ENCODE data around the gene RASSF9.

RASSF9 gene

GRCh38 chr12:85836197-85837090 is at the start of gene RASSF9:
Gene RASSF9, minus strand, starts transcription at chr12:85836409. Its CDS starts 208 bp downstream, at chr12:85836201.
- peak; percentile 86 for DNase-seq

- no peak for DNase-seq
Measured at GRCh38 chr12:85883763-85884162, 47.6 kb upstream of the RASSF9 start.

- DNase-seq = no peak
Measured at GRCh38 chr12:85877459-85877858, 41.2 kb upstream of the RASSF9 start.

GRCh38 chr12:85874031-85874461 is 37.8 kb upstream of the RASSF9 start, which contains the start of gene NTS:
Gene NTS, plus strand, starts transcription at chr12:85874295. Its CDS starts 109 bp downstream, at chr12:85874404.
- DNase-seq = no peak

- peak; percentile 55 for DNase-seq
Measured at GRCh38 chr12:85872497-85873091, 36.4 kb upstream of the RASSF9 start.

GRCh38 chr12:85866986-85867776 is 31.0 kb upstream of the RASSF9 start:
- DNase-seq = peak; percentile 66

GRCh38 chr12:85865890-85866289 is 29.7 kb upstream of the RASSF9 start:
- peak; percentile 59 for DNase-seq

- no peak for DNase-seq
Measured at GRCh38 chr12:85856966-85857365, 20.8 kb upstream of the RASSF9 start.

GRCh38 chr12:85855305-85855704 is 19.1 kb upstream of the RASSF9 start:
- no peak for DNase-seq

GRCh38 chr12:85849344-85849743 is 13.1 kb upstream of the RASSF9 start:
- DNase-seq = no peak

- DNase-seq = no peak
Measured at GRCh38 chr12:85843606-85844310, 7.5 kb upstream of the RASSF9 start.

GRCh38 chr12:85835426-85836196 is 598 bp downstream of the RASSF9 start:
- DNase-seq = peak; percentile 75

- DNase-seq = no peak
Measured at GRCh38 chr12:85834378-85834777, 1.8 kb downstream of the RASSF9 start.

GRCh38 chr12:85833579-85833978 is 2.6 kb downstream of the RASSF9 start:
- no peak for DNase-seq

GRCh38 chr12:85831327-85831990 is 4.8 kb downstream of the RASSF9 start:
- peak; percentile 33 for DNase-seq

GRCh38 chr12:85829391-85829790 is 6.8 kb downstream of the RASSF9 start:
- DNase-seq = peak; percentile 69

- DNase-seq = no peak
Measured at GRCh38 chr12:85828576-85828975, 7.6 kb downstream of the RASSF9 start.

GRCh38 chr12:85825746-85826145 is 10.5 kb downstream of the RASSF9 start:
- DNase-seq = no peak

GRCh38 chr12:85823436-85824180 is 12.6 kb downstream of the RASSF9 start:
- peak; percentile 82 for DNase-seq

- DNase-seq = peak; percentile 58
Measured at GRCh38 chr12:85821759-85822158, 14.4 kb downstream of the RASSF9 start.
